Activated CD8-positive, alpha-beta memory T cell treated with anti-CD3 and anti-CD28 coated beads, Interleukin-2, amount 50 U/mL, for 24 hours (primary cell): ENCODE measurements around the gene ENPP7.

Experiments used
- DNase-seq: peaks from one replicate; pipeline ENCODE4 v3.0.0-alpha.2; 2020; ENCODE audit errors: extremely low read depth

ENPP7 gene, protein sequence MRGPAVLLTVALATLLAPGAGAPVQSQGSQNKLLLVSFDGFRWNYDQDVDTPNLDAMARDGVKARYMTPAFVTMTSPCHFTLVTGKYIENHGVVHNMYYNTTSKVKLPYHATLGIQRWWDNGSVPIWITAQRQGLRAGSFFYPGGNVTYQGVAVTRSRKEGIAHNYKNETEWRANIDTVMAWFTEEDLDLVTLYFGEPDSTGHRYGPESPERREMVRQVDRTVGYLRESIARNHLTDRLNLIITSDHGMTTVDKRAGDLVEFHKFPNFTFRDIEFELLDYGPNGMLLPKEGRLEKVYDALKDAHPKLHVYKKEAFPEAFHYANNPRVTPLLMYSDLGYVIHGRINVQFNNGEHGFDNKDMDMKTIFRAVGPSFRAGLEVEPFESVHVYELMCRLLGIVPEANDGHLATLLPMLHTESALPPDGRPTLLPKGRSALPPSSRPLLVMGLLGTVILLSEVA

DNA sequence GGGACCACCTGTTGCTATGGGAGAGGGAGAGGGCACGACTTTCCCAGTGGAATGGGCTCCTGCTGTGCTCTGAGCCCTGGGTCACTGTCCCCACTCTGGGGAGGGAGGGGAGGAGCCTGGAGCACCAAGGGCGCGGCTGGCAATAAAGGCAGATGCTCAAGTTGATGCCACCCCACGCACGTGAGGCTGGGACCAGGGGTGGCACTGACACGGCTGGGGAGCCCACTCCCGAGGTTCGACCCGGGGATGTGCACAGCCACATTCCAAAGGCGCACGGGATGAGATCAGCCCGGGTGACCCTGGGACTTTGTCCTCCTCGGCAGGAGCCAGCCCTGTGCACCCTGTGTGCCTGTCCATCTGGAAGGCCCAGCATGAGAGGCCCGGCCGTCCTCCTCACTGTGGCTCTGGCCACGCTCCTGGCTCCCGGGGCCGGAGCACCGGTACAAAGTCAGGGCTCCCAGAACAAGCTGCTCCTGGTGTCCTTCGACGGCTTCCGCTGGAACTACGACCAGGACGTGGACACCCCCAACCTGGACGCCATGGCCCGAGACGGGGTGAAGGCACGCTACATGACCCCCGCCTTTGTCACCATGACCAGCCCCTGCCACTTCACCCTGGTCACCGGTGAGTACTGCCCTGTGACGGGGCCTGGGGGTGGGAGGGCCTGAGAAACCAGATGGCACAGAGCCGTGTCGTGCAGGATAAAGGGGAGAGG is at the start of gene ENPP7:
Gene ENPP7, plus strand, starts transcription at position 175 of the 715 bp plus-strand sequence. Its CDS starts 197 bp downstream, at position 372.
- no peak for DNase-seq

DNA sequence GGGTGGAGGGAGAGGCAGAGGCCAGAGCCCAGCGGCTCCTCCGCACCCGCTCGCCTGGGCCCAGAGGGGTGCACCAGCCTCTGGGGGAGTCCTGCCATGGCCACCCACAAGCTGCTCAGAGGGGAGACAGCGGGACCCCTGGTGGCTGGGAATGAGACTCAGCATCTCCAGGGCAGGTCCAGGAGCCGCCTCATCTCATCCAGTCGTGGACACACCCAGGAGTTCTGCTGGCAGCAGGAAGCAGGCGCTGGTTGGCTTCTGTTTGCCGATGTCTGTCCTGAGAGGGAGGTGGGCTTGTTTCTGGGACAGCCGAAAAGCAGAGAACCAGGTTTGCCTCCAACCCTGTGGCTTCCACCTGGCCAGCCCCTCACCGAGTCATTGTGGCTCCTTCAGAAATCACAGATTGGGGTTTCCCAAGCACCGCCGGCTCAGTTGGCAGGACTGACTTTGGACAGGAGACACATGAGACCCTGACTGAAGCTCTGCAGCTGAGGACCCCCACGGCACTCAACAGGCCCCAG is 49.6 kb upstream of the ENPP7 start:
- no peak for DNase-seq

- DNase-seq: no peak
These were observed 49.0 kb upstream of the ENPP7 start for GRCh38 chr17:79681628-79682261.

DNA sequence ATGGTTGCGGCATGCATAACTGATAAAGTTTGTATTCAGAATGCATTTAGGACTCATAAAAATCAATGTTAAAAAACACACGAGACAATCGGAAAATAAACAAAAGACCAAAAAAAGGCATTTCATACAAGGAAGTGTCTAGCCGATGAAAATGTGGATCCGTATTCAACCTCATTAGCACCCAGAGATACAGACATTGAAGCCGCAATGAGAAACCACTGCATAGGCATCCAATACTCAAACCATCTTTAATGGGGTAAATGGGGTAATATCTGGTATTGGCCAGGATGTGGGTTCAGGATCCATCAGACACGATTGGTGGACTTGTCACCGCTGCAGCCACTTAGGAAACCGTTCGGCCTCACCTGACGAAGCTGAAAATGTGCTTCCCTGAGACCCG is 47.4 kb upstream of the ENPP7 start:
- DNase-seq: no peak

GRCh38 chr17:79684132-79684985 is 46.4 kb upstream of the ENPP7 start:
- no peak for DNase-seq

GRCh38 chr17:79685121-79685520 is 45.6 kb upstream of the ENPP7 start:
- no peak for DNase-seq

DNA sequence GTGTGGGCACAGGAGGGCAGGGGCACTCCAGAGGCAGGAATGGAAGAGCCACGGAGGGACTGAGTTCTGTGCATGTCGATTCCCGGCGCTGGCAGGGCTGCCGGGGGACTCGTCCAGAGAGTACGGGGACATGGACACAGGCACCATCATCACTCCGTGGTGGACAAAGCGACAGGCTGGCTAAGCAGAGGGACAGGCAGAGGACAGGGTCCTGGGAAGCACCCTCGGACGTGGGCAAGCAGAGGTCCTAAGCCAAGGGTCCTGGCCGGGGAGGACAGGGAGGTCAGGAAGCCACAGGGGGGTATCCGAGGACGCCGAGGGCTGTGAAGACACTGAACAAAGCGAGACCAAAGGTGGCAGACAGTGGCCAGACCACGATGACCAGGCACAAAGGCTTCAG is 44.3 kb upstream of the ENPP7 start:
- no peak for DNase-seq

- no peak for DNase-seq
These were observed 40.3 kb upstream of the ENPP7 start for GRCh38 chr17:79690466-79690865.

GRCh38 chr17:79690988-79691836 is 39.5 kb upstream of the ENPP7 start:
- DNase-seq: no peak

DNA sequence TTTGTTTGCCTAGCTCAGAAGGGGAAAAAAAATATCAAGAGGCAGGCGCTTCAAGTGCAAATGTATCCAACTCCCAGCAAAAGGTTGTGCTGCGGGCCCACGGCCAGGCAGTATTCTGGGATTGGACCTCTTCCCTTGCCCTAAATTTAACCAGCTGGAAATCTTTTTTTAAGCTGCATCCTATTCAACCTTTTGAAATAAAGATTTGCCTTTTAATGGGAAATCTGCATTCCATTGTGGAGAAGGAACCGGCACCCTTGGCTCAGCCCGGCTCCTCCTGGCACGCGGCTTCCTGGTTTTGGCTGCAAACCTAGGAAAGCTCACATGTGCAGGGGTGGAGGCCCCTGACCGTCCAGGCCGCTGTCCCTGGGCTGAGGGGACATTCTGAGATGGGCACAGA is 38.8 kb upstream of the ENPP7 start:
- no peak for DNase-seq

GRCh38 chr17:79693419-79693818 is 37.3 kb upstream of the ENPP7 start:
- DNase-seq: no peak

GRCh38 chr17:79695293-79695790 is 35.4 kb upstream of the ENPP7 start:
- DNase-seq: no peak

- no peak for DNase-seq
These were observed 34.7 kb upstream of the ENPP7 start for GRCh38 chr17:79695797-79696609.

- DNase-seq: no peak
These were observed 34.1 kb upstream of the ENPP7 start for GRCh38 chr17:79696610-79696982.

GRCh38 chr17:79698146-79698846 is 32.4 kb upstream of the ENPP7 start:
- DNase-seq: no peak

GRCh38 chr17:79699386-79700036 is 31.2 kb upstream of the ENPP7 start:
- DNase-seq: no peak

DNA sequence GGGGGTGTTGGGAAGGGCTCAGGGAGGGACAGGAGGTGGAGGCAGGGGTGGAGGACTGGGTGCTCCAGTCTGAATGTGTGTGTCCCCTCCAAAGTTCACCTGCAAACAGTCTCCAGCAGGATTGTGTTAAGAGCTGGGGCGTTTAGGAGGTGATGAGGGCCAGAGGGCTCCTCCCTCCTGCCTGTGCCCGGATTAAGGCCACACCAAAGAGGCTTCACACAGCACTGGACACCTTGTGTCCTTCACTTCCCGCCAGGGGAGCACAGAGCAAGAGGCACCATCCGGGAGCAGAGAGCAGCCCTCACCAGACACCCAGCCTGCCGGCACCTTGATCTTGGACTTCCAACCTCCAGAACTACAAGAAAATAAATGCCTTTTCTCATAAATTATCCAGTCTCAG is 30.2 kb upstream of the ENPP7 start:
- DNase-seq: no peak

DNA sequence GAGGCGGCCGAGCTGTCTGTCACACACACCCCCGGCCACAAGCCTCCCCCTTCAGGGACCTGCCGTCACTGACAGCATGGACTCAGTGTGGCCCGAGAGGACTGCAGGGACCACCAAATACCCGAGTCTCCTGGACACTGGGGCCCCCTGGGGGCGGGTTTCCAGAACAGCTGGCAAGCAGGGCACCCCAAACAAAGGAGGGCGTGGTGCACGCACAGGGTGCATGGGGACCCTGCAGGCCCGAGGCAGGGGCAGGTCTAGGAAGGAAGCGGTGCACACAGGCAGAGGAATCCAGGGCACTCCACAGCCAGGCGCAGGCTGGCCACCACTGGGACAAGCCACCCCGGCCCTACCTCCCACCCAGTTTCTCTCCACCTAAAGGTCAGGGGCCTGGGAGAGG is 28.7 kb upstream of the ENPP7 start:
- no peak for DNase-seq
